Epithelial cell of proximal tubule (primary cell): ENCODE measurements around the gene SLC24A3. TPM values are rescaled to one million over a fixed set of nuclear protein-coding genes. Genes with fewer than 3 reads are reported as not detected.

Source experiments
- DNase-seq: peaks from one replicate; pipeline ENCODE4 v3.0.0-alpha.2; 2011; ENCODE audit warnings: low read depth
- H3K4me3 ChIP-seq: 2 replicates; pipeline ENCODE4 v1.5.1; 2011; ENCODE audit warnings: low read depth, mild to moderate bottlenecking, low read length
- total RNA-seq: library from RNA; depleted of rRNA; stranded (reverse); fragments of >200 nt; gene quantifications from 2 replicates; pipeline ENCODE4 v1.2.3, GENCODE V29; 2015
- TF ChIP-seq, protein P1 (sequence below): conservative IDR thresholded peaks from 2 replicates; pipeline ENCODE4 v1.5.1; 2012; ENCODE audit warnings: low read depth, mild to moderate bottlenecking, low read length

Gene SLC24A3
- total RNA-seq, 1 donor from 2014 or later, result not detected

DNA sequence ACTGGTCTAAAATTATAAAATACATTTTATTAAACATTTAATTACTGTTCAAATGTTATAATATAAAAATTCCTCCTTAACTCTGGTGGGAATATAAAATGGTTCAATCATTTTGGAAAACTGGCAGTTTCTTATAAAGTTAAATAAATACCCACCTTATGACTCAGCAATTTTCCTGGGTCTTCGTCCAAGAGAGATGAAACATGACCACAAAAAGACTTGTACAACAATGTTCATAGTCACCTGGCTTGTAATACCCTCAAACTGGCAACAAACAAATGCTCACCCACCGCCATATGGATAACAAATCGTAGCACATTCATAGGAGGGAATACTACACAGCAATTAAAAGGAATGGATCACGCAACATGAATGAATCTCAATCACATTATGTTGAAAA lies 479.7 kb downstream of the SLC24A3 start:
- no peak overlapping the region for H3K4me3 ChIP-seq
- TF ChIP-seq, protein P1, sequence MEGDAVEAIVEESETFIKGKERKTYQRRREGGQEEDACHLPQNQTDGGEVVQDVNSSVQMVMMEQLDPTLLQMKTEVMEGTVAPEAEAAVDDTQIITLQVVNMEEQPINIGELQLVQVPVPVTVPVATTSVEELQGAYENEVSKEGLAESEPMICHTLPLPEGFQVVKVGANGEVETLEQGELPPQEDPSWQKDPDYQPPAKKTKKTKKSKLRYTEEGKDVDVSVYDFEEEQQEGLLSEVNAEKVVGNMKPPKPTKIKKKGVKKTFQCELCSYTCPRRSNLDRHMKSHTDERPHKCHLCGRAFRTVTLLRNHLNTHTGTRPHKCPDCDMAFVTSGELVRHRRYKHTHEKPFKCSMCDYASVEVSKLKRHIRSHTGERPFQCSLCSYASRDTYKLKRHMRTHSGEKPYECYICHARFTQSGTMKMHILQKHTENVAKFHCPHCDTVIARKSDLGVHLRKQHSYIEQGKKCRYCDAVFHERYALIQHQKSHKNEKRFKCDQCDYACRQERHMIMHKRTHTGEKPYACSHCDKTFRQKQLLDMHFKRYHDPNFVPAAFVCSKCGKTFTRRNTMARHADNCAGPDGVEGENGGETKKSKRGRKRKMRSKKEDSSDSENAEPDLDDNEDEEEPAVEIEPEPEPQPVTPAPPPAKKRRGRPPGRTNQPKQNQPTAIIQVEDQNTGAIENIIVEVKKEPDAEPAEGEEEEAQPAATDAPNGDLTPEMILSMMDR, result no peak
- DNase-seq, result no peak

DNA sequence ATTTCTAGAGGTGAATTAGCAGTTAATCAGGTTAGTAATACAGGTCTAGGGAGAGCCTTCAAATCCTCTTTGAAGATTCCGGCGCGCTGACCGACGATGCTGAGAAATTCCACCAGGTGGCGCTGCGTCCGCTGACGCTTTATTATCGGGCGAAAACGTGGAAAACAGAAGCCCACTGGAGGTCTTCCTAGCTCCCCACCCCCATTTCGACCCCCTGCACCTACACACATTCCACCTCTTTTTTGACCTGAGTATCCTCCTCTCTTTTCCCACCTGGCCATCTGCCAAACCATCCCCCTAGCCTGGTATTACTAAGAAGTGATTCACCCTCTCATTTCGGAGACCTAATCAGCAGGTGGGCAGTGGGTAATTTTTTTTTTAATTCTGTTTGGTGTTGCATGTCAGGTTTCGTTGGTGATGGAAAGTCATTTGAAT lies 480.3 kb downstream of the SLC24A3 start:
- no peak for DNase-seq
- TF ChIP-seq, protein P1, result peak; percentile 92
- no peak overlapping the region for H3K4me3 ChIP-seq

DNA sequence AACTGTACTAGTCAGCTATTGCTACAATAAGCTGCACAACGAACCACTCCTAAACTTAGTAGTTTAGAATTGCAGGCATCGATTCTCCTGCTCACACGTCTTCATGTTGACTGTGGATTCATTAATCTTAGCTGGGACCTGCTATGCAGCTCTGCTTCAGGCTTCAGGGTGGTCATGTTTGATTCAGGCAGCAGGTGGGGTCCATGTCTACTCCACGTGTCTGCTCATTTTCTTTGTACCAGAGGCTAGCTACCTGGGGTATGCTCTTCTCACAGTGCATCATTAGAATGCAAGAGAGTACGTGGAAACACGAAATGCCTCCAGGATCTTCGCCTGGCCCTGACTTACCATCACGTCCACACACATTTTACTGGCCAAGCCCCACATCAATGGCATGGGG lies 481.1 kb downstream of the SLC24A3 start:
- DNase-seq, result no peak
- TF ChIP-seq, protein P1, result no peak
- H3K4me3 ChIP-seq, result no peak overlapping the region

DNA sequence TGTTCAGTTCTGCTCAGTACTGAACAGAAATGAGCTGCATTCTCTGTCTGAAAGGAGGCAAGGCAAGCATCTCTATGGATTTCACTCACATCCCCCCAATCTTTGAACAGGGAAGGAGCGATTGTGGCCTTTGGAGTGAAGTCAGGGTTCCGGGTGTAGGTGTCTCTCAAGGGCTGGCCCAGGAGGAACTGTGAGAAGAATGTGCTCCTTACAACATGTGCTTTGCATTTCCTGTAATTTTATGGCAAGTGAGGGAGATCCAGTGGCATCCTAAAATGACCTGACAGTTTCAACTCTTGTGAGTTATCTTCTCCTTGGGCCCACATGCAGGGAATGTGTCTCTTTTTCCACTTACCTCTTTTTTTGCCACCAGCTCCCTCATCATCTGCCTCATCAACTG lies 482.6 kb downstream of the SLC24A3 start:
- TF ChIP-seq, protein P1, result no peak
- no peak for DNase-seq
- H3K4me3 ChIP-seq, result no peak overlapping the region

DNA sequence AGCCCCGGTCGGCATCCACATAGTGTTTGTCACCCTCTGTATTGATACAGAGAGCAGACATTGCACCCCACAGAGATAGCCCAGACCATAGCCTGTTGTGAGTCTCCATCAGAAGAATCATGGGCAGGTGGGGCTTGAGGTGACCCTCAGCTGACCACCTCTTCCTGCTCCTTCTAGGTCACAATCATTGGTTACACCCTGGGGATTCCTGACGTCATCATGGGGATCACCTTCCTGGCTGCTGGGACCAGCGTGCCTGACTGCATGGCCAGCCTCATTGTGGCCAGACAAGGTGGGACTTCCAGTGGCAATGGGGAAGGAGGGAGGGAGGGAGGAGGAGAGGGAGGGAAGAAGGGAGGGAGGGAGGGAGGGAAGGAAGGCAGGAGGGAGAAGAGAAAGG lies 484.2 kb downstream of the SLC24A3 start:
- TF ChIP-seq, protein P1, result no peak
- DNase-seq, result no peak
- no peak overlapping the region for H3K4me3 ChIP-seq

DNA sequence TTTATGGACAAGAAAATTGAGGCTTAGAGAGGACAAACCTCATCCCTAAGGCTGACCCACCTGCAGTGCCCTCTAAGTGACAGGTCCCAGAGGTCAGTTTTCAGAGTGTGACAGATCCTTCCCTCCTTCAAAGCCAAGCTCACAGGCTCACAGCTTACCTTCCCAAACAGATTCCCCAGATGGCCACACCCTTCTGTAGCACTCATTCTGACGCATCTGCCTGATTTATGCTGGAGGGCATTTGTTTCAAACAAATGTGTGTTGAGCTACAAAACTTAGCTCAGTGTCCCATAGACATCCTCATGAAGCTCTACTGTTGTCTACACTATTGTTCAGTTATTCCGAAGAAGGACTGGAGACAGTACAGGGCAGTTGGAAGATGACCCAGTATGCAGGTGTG lies 485.0 kb downstream of the SLC24A3 start:
- DNase-seq, result no peak
- TF ChIP-seq, protein P1, result no peak
- no peak overlapping the region for H3K4me3 ChIP-seq

DNA sequence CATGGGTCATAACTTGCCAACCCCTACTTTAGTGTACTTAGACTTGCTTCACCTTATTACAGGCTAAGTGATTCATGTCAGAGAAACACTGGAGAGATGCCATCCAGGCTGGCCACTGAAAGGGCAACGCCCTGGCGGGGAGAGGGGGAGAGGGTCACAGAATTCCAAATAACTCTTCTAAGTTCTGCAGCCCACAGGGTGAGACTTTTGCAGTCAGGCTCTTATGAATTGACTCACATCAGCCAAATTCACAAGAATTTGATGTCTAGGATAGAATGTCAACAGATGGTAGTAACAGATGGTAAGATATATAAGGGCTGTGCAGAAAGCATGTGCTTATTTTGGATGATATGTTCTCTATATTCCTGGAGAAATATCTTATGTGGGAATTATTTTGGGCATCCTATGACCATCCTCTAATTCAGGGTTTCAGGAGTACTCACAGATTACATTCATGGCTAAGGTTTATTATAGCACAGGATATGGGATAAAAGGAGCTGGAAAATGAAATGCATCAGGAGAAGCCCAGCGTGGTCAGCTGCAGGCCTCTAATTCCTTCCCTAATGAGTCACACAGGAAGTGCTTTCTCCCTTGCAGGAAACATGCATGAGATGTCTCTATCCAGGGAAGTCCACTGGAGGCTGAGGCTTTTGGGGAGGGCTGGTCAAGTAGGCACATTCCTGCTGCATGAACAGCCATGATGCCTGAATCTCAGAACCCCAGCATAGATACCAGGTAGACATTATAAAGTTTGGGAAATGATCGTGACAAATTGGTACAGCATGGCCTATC lies 486.9 kb downstream of the SLC24A3 start:
- no peak overlapping the region for H3K4me3 ChIP-seq
- TF ChIP-seq, protein P1, result no peak
- DNase-seq, result no peak
